Fibroblast of upper back skin (primary cell): Measurements from ENCODE around the gene NOL4L.

Experiments used
- DNase-seq: peaks from one replicate; pipeline ENCODE4 v3.0.0-alpha.2; 2013

The NOL4L gene

DNA sequence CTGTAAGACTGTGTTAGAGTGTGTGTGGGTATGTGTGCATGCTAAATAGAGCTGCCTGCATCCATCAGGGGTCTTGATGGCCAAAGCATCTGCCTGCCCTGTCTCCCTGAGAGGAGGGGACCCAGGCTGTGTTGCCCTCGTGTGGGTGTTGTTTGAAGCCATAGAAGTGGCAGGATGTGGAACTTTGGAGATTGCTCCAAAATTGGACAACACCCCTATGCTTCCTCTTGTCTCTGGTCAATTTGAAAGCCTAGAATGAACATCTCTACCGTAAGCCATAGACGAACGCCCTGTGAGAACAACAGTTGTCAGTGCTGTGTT is 144.4 kb downstream of the NOL4L start:
- no peak for DNase-seq

GRCh38 chr20:32440069-32440757 is 144.9 kb downstream of the NOL4L start:
- no peak for DNase-seq

DNA sequence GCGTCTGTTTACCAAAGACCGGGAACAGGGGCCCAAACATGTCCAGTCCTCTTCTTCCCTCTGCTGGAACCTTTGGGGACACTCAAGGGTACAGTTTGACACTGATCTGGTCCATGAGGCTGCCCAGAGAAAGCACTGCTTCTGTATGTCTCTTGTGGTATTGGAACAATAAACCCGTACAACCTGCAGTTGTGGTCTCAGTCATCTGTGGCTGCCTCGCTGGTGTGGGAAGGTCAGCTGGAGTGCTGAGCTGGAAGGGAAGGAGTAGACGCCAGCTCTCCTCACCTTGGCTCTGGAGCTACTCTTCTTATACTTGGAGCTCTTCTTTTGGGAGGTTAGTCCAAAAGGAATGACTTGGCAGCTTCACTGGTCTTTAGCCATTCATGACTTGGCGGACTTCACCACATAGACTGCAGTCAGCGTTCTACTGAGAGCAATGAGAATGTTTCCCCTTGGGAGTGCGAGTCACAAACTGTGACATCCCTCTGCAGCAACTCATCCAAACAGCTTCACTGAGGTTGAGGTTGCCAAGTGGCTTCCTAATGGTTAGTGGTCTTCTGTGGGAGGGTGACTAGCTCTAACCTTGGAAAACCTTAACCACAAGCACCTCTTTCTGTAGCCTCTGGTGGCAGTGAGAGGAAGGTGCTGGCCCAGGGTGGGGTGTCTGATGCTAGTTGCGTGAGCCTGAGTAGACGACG is 145.9 kb downstream of the NOL4L start:
- DNase-seq: peak; percentile 89

- no peak for DNase-seq
Observed at GRCh38 chr20:32438331-32438858, 146.7 kb downstream of the NOL4L start.

DNA sequence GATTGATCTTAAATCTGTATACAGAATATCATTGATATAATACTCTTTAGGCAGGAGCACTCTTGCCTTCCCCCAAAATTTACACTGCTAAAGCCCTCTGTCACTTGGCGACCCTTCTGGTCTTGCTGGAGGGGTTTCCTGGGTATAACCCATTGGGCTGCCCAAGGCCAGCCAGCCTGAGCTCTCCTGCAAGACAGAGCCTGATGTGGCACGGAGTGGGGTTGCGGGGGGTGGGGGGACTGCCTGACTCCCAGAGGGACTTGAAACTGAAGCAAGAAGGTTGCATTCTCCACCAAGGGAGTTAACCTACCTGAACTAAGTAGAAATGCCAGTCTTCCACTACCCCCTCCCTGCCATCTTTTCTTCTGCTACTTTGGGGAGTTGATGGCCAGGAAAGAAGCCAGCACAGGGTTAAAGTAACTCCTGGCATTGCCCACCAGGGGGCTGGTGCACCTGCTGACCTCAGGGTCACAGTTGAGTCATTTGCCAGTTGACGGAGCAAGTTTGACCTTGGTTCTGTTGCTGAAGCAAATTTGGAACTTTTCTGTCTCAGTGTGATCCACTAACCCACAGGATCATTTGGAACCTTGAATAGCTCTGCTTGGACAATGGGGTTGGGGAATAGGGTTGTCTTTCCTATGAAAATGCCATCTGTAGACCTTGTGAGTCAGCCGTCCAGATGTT is 147.6 kb downstream of the NOL4L start:
- DNase-seq: no peak

GRCh38 chr20:32436968-32437367 is 148.2 kb downstream of the NOL4L start:
- DNase-seq: no peak

- DNase-seq: no peak
Observed at GRCh38 chr20:32436142-32436861, 148.8 kb downstream of the NOL4L start.

DNA sequence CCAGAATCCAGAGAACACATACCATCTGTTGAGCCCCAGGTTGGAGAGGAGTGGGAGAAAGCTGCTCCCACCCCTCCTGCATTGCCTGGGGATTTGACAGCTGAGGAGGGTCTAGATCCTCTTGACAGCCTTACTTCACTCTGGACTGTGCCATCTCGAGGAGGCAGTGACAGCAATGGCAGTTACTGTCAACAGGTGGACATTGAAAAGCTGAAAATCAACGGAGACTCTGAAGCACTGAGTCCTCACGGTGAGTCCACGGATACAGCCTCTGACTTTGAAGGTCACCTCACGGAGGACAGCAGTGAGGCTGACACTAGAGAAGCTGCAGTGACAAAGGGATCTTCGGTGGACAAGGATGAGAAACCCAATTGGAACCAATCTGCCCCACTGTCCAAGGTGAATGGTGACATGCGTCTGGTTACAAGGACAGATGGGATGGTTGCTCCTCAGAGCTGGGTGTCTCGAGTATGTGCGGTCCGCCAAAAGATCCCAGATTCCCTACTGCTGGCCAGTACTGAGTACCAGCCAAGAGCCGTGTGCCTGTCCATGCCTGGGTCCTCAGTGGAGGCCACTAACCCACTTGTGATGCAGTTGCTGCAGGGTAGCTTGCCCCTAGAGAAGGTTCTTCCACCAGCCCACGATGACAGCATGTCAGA is 149.6 kb downstream of the NOL4L start:
- DNase-seq: no peak

- DNase-seq: no peak
Observed at GRCh38 chr20:32434434-32434833, 150.7 kb downstream of the NOL4L start.

DNA sequence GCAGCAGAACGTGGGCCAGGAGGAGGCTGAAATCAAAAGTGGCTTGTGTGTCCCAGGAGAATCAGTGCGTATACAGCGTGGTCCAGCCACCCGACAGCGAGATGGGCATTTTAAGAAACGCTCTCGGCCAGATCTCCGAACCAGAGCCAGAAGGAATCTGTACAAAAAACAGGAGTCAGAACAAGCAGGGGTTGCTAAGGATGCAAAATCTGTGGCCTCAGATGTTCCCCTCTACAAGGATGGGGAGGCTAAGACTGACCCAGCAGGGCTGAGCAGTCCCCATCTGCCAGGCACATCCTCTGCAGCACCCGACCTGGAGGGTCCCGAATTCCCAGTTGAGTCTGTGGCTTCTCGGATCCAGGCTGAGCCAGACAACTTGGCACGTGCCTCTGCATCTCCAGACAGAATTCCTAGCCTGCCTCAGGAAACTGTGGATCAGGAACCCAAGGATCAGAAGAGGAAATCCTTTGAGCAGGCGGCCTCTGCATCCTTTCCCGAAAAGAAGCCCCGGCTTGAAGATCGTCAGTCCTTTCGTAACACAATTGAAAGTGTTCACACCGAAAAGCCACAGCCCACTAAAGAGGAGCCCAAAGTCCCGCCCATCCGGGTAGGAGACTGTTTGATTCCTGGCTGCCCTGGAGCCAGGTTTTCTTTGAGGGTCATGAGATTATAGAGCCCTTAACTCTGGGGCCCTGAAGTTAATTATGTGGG is 151.7 kb downstream of the NOL4L start:
- no peak for DNase-seq

DNA sequence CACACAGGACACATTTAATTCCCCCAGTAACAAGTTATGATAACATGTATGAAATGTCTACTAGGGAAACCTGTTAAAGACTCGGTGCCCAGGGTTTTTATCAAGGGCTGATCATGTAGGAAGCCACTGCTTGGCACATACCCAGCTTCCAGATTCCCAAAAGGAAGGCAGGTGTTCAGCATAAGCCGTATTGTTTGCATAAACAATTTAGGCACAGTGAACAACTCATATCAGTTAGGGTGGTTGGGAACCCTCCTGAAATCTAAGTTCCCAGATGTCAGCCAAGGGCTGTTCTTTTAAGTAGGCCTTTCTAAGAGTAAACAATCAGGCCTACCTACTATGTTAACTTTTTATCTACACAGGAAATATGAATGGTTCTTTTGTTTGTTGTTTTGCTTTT is 152.9 kb downstream of the NOL4L start:
- no peak for DNase-seq

DNA sequence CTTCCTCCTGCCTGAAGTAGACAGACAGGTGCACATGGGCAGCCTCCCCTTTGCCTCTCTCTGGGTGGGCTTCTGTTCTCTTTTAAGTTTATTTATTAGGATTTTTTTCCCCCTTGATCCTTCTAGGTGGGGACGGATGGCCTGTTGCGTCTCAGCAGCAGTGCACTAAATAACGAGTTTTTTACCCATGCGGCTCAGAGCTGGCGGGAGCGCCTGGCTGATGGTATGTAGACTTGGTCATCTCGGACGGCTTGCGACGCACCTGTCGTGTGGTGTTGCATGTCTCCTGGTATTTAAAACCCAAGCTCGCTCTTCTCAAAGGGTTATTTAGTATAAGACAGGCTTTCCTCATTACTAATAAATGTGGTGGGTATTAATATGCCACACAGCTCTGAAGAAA is 153.7 kb downstream of the NOL4L start:
- DNase-seq: no peak

DNA sequence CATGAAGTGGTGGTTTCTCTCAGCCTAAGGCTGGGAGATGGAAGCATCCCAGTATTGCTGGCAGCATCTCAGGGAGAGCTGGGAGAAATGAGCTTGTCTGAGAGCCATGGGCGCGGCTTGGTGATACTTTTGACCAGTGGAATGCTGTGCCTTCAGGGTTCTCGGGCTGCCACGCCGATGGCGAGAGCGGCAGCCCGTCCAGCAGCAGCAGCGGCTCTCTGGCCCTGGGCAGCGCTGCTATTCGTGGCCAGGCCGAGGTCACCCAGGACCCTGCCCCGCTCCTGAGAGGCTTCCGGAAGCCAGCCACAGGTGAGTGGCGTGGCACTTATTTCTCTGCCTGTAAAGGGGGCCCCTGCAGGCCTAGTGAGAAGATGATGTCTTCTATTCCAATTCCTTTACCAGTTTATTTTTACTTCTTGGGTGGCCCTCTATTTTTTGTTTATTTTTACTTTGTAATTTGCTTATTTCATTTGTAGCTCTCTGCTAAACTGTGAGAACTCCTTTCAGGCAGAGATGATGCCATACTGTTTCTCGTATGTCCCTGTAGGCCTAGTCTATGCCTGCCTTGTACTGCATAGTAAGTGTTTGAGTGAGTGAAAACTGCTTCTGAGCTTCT is 155.3 kb downstream of the NOL4L start:
- no peak for DNase-seq

GRCh38 chr20:32429343-32429742 is 155.8 kb downstream of the NOL4L start:
- DNase-seq: no peak

GRCh38 chr20:32427996-32428395 is 157.1 kb downstream of the NOL4L start:
- DNase-seq: no peak

DNA sequence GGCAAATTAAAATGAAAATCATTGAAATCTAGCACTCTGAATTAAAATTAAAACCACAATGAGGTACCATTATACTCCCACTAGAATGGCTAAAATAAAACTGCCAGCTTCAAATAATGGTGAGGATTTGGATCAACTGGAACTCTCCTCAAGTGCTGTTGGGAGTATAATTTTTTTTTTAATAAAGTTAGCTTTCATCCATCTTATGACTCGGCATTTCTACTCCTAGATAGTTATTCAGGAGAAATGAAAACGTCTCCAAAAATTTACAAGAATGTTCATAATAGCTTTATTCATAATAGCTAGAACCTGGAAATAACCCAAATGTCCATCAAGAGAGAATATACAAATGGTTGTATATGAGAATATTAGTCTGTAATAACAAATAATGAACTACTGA is 163.8 kb downstream of the NOL4L start:
- peak; percentile 19 for DNase-seq

- no peak for DNase-seq
Observed at GRCh38 chr20:32418376-32418775, 166.8 kb downstream of the NOL4L start.

DNA sequence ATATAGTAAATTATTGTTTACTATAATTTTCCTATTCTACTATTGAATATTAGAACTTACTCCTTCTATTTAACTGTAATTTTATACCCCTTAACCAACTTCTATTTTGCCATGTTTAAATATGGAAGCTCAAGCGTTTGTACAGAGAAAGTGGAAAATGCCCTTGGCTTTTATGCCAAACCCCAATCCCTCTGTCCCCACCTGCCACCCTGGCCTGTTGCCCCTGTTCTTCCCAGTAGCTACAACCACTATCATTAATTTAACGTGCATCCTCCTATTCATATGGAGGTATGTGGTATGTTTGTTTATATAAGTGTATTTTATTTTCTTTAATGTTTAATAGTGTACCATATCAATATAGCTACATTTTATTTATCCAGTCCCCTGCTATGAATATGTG is 168.9 kb downstream of the NOL4L start:
- DNase-seq: no peak

DNA sequence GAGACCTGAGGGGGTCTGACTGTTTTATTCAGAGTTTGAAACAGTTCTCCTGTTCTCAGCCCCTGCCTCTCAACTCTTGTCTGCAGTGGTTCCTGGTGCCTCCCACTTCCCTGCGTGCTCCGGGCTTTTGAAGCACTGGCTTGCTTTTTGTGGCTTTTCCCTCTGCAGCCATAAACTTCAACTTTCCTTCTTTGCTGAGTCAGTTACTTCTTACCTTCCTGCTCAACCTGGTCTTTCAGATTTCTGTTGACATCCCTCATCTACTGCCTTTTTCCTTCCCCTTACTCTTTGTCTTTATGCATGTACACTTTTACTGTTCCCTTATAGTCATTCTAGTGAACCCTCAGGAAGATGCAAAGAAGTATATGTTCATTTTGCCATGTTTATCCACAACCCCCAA is 169.6 kb downstream of the NOL4L start:
- DNase-seq: no peak

DNA sequence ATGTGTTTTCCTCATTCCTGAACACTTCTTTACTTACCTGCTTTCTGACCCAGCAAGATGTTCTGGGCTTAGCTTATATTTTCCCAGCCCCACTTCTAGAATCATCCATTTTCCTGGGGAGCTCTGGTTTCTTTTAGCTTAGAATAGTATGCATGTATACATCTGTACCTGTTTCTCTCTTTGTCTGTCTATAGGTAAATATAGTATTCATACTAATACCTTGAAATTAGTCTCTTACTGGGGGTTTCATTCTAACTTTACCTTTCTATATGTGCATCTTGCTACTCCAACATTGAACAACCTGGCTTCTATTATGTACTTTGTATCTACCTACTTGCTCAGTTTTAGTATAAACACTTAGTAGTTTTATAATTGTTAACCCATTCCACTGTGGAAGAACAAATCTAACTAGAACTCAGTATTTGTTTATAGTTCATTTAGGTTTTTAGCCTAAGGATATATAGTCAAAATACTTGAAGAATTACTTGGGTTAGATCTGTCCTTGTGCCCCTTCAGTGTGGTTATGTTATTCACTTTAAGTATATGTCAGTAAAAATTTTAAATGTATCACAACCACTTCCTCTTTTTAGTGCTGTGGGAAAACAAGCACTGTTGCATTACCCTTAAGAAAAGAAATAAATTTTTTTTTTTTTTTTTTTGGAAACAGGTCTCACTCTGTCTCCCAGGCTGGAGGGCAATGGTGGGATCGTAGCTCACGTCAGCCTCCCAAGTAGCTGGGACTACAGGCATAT is 173.0 kb downstream of the NOL4L start:
- DNase-seq: no peak
